Non-pigmented ciliary epithelial cell (primary cell): ENCODE measurements around the gene TLE6.
"Not testable (repeated sequence)": the region's sequence is repeated elsewhere in the genome, so short reads cannot be mapped to it uniquely, and the experiment has no call there.

Experiments
- DNase-seq: peaks from one replicate; pipeline ENCODE4 v3.0.0-alpha.2; 2010; ENCODE audit warnings: low read depth

Gene TLE6

DNA sequence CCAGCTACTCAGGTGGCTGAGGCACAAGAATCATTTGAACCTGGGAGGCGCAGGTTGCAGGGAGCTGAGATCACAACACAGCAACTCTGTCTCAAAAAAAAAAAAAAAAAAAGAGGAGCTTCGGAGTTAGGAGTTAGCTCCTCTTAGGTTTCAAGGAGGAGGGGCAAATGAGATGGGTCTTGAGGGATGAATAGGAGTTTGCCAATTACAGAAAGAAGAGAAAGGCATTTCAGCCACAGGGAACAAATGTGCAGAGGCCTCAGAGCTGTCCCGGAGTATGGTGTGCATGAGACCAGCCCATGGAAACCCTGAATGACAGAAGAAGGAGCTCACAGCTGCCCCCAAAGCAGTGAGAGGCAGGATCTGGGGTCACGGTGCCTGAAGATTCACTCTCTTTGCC lies 27.2 kb downstream of the TLE6 start:
- DNase-seq = no peak

GRCh38 chr19:3005345-3005744 lies 28.0 kb downstream of the TLE6 start:
- no peak for DNase-seq

GRCh38 chr19:3006075-3006767 lies 28.9 kb downstream of the TLE6 start:
- no peak for DNase-seq

DNA sequence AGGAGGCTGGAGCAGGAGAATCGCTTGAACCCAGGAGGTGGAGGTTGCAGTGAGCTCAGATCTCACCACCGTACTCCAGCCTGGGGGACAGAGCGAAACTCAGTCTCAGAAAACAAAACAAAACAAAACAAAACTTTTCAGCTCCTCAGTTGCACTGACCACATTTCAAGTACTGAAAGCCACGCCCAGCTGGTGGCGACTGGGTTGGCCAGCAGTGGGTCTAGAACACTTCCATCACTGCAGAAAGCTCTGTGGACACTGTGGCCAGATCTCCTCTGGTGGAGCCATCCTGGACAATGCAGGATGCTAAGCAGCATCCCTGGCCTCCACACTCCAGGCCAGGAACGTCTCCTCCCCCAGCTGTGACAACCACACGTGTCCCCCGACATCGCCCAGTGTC lies 30.6 kb downstream of the TLE6 start:
- DNase-seq = no peak

GRCh38 chr19:3008994-3009393 lies 31.6 kb downstream of the TLE6 start:
- DNase-seq = no peak

DNA sequence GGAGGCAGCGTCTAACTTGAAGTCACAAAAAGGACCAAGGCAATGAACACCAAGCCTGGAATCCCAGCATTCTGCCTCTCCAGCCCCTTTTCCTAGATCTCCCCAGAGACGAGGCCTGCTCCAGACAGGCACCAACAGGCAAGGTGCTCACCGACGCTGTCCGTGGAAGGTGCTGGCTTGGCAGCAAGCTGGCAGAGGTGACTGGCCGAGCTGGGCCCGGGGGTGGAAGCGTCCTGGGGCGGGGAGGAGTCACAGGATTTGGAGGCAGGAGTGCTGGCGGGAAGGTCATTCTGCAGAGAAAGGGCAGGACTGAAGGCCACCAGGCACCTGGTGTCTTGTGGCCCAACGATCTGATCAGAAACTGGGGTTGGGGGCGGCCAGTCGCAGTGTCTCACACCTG lies 33.5 kb downstream of the TLE6 start:
- no peak for DNase-seq

DNA sequence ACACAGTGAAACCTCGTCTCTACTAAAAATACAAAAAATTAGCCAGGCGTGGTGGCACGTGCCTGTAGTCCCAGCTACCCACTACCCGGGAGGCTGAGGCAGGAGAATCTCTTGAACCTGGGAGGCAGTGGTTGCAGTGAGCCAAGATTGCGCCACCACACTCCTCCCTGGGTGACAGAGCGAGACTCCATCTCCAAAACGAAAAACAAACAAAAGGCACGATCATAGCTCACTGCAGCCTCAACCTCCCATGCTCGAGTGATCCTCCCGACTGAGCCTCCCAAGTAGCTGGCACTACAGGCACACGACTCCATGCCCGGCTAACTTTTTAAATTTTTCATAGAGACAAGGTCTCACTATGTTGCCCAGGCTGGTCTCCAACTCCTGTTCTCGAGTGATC lies 34.7 kb downstream of the TLE6 start:
- not testable (repeated sequence) for DNase-seq

DNA sequence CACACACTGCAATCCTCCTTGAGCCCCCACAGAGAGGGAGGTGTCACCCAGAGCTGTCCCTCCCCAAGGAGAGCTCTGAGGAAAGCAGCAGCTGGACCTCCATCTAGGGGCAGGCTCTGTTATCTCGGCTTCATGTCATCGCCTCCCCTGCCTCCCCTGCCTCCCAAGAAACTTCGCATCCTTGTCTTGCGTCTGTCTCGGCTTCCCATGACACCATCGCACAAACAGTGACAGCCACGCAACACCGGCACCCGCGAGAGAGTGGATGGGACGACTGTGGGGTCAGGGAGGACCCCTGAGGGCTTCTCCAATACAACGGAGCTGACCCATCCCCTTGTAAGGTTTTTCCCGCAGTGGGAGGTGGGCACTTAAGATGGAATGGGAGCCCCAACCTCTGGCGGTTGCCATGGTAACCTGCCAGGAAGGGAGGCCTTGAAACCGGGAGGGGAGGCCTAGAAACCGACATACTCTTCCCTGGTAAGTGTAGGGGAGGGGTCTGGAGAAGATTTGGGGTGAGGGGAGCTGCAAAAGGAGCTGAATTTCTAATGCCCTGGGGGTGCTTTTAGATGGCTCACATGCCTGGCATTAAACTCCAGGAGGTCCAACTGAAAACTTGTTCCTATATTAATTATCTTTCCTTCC lies 35.4 kb downstream of the TLE6 start:
- no peak for DNase-seq

DNA sequence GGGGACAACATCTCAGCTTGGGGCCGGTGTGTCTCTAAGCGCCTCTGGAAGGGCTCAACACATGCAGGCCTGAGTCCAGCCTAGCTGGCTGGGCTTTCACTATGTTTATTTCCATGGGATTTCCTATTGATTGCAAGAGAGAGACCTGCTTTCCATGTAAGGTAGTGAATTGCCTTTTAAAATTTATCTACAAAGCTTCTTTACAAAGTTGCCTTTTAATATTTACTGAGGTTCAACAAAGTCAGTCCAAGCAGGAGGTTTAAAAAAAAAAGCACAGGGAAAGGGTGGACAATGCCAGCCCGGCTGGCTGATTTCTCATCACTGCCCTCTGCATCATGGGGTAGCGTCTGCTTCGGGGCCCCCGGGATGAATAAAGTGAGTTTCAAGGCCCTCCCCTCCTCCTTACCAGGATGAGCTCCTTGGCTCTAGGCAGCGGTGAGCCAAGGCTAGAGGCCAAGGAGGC lies 35.9 kb downstream of the TLE6 start:
- DNase-seq = no peak

- no peak for DNase-seq
Measured at GRCh38 chr19:3014135-3014534, 36.8 kb downstream of the TLE6 start.

DNA sequence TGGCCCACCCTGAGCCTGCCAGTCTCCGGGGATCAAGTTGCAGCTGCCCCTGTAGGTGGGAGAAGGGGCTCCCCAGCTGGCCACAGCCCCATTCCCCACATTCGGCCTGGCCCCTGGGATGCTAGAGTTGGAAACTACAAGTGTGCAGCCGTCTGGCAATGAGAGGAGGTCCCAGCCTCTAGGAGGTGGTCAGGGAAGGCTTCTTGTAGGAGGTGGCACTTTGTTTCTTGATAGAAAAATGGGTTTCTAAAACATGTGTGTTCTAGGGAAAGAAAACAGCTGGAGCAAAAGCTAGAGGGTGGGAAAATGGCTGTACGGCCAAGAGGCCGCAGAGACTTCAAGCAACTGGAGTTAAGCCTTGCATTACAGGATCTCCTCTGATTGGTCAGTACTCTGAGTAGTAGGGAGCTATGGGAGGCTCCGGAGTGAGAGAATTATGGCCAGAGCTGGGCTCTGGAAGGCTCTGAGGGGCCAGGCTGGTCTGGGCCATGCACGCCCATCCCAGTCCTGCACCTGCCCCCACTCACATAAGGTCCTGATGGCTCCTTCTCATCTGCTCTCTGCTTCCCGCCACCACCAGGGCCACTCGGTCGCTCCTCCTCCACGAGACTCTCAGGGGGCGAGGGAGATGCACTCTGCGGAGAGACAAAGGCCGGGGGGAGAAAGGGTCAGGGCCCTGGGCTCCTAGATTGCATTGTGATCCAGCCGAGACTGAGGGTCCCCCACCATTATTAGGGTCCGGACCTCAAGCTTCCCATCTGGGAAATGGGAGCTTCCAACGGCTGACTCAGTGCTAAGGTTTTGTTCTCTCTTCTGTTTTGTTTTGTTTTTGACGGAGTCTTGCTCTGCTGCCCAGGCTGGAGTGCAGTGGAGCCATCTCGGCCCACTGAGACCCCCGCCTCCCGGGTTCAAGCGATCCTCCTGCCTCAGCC lies 38.0 kb downstream of the TLE6 start:
- no peak for DNase-seq

GRCh38 chr19:3017923-3018322 lies 40.6 kb downstream of the TLE6 start:
- no peak for DNase-seq

- no peak for DNase-seq
Measured at GRCh38 chr19:3019211-3019854, 42.0 kb downstream of the TLE6 start.

- DNase-seq = no peak
Measured at GRCh38 chr19:3020321-3020960, 43.1 kb downstream of the TLE6 start.

GRCh38 chr19:3024509-3024869 lies 47.1 kb downstream of the TLE6 start:
- no peak for DNase-seq

DNA sequence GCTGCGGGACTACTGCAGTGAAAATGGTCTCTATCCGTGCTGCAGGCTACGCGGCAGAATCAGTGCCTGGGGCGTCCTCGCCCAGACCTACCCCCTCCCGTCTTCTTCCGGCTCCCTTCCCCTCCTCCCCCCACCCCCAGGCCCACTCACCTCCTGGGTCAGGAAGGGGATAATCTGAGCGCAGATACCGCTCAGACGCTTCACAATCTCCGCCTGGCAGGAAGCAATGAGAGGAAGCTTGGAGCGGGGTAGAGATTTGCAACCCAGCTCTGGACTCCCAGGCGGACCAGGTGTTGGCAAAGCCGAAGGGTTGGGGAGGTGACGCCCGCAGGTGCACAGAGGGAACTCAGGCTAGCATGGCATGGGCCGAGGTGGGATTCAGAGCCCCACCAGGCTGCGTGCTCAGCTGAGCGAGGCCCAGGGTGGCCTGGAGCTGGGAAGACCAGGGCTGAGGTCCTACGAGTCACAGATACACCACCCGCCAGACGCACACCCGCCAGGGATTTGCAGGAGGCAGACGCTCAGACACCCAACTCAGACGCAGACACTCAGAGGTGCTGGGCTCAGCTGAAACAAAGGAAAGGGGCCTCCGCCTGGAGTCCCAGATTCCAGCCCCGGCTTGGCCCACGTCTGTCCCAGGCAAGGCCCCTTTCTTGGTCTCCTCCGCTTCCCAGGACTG lies 47.6 kb downstream of the TLE6 start:
- DNase-seq = no peak

GRCh38 chr19:3025549-3025886 lies 48.2 kb downstream of the TLE6 start:
- no peak for DNase-seq

- no peak for DNase-seq
Measured at GRCh38 chr19:3026768-3027167, 49.4 kb downstream of the TLE6 start.

DNA sequence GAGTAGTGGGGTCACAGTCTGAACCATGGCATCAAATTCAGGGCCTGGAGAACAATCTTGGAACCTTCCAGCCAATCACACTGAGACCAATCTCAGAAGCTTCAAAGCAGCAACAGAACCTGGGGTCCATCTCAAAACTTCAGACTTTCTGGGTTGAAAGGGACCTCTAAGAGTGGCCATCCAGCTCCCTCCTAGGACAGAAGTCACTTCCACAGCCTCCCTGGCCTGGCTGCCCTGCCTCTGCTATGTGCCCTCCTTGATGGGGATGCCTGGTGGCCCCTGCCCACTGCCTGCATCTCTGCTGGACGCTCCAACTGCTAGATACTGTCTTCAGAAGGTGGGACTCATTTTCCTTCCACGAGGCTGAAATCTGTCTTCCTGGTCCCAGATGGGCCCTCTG lies 49.9 kb downstream of the TLE6 start:
- DNase-seq = no peak

DNA sequence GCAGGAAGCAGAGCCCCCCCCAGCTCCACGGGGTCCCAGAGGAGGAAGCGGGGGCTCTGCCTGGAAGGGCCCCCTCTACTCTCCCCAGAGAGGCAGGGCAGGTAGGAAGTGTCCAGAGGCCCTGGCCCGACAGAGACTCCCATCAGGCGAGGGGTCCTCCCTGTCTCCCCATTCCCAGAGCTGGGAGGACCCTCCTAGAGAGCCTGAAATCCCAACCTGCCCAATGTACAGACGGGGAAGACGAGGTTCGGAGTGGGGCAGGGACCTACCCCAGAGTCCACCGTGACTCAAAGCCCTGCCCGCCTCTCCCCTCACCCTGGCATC lies 50.6 kb downstream of the TLE6 start:
- DNase-seq = no peak

DNA sequence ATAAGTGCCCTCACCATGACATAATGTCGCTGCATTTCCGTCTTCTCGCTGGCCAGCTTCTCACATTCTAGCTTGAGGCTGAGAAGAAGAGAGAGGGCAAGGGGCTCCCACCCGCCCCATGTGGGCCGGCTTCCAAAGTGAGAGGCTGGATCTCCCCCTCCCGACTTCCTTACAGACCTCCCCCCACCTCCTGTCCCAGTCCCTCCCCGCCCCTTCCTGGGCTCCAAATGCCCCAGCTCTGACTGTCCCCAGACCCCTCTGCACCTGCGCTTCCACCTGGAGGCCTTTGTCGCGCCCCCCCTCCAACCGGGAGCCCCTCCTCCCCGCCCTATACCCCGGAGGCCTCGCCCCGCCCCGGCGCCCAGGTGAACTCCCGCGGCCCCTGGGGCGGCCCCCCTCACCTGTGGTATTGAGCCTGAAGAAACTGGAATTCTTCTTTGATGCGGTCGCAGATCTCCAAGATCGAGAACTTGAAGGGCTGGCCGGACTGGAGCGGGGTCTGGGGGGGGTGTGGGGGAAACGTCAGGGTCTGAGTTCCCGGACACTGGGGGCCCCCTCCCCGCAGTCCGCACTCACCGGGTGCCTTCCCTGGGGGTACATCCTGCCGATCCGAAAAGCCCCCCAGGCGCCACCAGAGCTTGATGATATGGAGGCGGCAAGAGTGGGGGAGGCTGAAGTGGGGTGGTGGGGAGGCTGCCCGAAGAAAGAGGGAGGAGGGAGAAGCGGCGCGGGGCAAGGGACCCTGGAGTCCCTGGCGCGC lies 51.1 kb downstream of the TLE6 start:
- DNase-seq = no peak
